ENCODE results near the gene ALKAL2.

ALKAL2 gene

DNA sequence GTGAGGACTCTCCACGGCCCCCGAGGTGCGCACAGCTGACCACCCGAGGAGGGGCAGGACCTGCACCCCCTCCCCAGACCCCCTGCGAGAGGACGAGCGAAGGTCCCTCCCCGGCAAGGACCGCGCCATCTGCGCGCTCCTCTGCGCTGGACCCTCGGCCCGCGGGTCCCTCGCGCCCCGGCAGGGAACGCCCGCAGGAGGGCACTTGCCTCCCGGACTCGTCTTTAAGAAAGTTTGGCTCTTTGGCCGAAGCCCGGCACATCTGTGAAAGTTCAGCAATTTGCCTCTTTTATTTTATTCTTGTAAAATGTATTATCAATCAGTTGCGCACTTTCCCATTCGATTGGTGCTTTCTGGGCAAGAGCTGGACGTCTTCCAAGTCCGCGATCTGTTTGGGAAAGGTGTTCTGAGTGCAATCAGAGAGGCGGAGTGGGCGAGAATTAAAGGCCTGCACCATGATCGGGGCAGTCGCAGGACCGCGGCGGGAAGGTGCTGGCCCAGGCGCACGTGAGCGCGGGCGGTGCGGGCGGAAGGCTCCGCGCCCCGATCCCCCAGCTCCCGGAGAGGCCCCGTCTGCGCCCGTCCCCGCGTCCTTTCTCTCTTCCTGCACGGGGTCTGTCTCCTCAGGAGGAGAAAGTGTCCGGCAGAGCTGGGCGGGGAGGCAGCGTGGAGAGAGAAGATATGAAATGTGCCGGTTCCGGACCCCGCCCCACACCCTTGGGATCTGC is 1.6 kb upstream of the ALKAL2 start:
- Histone ChIP-seq H3K4me2 (ENCODE audit: low read depth, low read length) (peak overlapping the region; percentile 32; the same call in 1 of the 2 replicates), H2AFZ (ENCODE audit: low read length) (no peak overlapping the region), H3K79me2 (ENCODE audit: low read length) (no peaks in the 10 kb centered on the region), H3F3A (ENCODE audit: insufficient read depth, low read length) (no peaks in the 10 kb centered on the region), H4K20me1 (ENCODE audit: insufficient read depth, low read length) (no peaks in the 10 kb centered on the region), H3K9me3 (replicated peaks; ENCODE audit: insufficient read depth, low read length) (no peaks in the 10 kb centered on the region), H3K27me3 (replicated peaks; ENCODE audit: insufficient read depth, low read length) (peaks cover 23% of the 10 kb centered on the region), H3K4me3 (ENCODE audit: low read length) (no peak overlapping the region), H3K9ac (ENCODE audit: low read length) (no peak overlapping the region), H3K4me1 (ENCODE audit: low read length) (no peaks in the 10 kb centered on the region), H3K36me3 (replicated peaks; ENCODE audit: insufficient read depth, low read length) (no peaks in the 10 kb centered on the region), H3K27ac (ENCODE audit: low read length) (no peak overlapping the region), H3K9me2 (replicated peaks; ENCODE audit: insufficient read depth, low read length) (no peaks in the 10 kb centered on the region)
- no peak for DNase-seq
- TF ChIP-seq EZH2 (optimal IDR thresholded peaks at IDR 0.05; ENCODE audit: low read depth, low read length) (no peak), EZH2phosphoT487 (IDR thresholded peaks at IDR 0.05; ENCODE audit: low read length) (no peak)
- TF ChIP-seq, protein P1, sequence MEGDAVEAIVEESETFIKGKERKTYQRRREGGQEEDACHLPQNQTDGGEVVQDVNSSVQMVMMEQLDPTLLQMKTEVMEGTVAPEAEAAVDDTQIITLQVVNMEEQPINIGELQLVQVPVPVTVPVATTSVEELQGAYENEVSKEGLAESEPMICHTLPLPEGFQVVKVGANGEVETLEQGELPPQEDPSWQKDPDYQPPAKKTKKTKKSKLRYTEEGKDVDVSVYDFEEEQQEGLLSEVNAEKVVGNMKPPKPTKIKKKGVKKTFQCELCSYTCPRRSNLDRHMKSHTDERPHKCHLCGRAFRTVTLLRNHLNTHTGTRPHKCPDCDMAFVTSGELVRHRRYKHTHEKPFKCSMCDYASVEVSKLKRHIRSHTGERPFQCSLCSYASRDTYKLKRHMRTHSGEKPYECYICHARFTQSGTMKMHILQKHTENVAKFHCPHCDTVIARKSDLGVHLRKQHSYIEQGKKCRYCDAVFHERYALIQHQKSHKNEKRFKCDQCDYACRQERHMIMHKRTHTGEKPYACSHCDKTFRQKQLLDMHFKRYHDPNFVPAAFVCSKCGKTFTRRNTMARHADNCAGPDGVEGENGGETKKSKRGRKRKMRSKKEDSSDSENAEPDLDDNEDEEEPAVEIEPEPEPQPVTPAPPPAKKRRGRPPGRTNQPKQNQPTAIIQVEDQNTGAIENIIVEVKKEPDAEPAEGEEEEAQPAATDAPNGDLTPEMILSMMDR (IDR thresholded peaks at IDR 0.05; ENCODE audit: low read length), result no peak

DNA sequence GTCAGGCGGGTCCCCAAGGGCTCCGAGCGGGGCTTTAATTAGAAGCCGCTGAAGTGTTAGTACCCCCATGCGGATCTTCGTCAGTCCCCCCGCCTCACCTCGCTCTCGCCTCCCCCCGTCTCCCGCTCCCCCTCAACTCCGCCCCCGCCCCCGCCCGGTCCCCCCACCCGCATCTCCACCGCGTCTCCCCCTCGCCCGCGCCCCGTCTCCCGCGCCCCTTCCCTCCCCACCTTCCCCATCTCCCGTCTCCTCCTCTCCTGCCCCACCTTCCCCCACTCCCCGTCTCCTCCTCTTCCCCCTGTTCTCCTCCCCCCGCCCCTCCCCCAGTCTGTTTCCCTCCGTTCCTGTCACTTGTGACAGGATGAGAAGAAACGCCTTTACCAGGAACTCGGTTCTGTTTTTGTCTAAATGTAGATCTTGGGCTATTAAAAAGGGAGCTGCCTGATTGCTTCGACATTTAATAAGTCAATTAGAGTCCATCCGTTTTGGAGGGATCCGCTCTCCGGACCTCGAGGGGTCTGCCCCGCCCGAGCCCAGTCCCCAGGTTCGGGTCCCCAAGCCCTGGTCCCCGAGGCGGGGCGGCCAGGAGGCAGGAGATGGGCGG is 969 bp upstream of the ALKAL2 start:
- H3K9me3 ChIP-seq (replicated peaks; ENCODE audit: insufficient read depth, low read length), result no peaks in the 10 kb centered on the region
- no peak for DNase-seq
- TF ChIP-seq EZH2 (optimal IDR thresholded peaks at IDR 0.05; ENCODE audit: low read depth, low read length) (no peak), EZH2phosphoT487 (IDR thresholded peaks at IDR 0.05; ENCODE audit: low read length) (no peak)
- TF ChIP-seq, protein P1 (IDR thresholded peaks at IDR 0.05; ENCODE audit: low read length), result no peak
- H3K36me3 ChIP-seq (replicated peaks; ENCODE audit: insufficient read depth, low read length), result no peaks in the 10 kb centered on the region
- H3F3A ChIP-seq (ENCODE audit: insufficient read depth, low read length), result no peaks in the 10 kb centered on the region
- peaks cover 23% of the 10 kb centered on the region for H3K27me3 ChIP-seq (replicated peaks; ENCODE audit: insufficient read depth, low read length)
- H3K9me2 ChIP-seq (replicated peaks; ENCODE audit: insufficient read depth, low read length), result no peaks in the 10 kb centered on the region
- no peak overlapping the region for H3K4me3 ChIP-seq (ENCODE audit: low read length)
- no peak overlapping the region for H3K9ac ChIP-seq (ENCODE audit: low read length)
- H3K4me2 ChIP-seq (ENCODE audit: low read depth, low read length), result no peak overlapping the region
- no peaks in the 10 kb centered on the region for H3K79me2 ChIP-seq (ENCODE audit: low read length)
- H4K20me1 ChIP-seq (ENCODE audit: insufficient read depth, low read length), result no peaks in the 10 kb centered on the region
- no peak overlapping the region for H2AFZ ChIP-seq (ENCODE audit: low read length)
- H3K27ac ChIP-seq (ENCODE audit: low read length), result no peak overlapping the region
- H3K4me1 ChIP-seq (ENCODE audit: low read length), result no peaks in the 10 kb centered on the region

DNA sequence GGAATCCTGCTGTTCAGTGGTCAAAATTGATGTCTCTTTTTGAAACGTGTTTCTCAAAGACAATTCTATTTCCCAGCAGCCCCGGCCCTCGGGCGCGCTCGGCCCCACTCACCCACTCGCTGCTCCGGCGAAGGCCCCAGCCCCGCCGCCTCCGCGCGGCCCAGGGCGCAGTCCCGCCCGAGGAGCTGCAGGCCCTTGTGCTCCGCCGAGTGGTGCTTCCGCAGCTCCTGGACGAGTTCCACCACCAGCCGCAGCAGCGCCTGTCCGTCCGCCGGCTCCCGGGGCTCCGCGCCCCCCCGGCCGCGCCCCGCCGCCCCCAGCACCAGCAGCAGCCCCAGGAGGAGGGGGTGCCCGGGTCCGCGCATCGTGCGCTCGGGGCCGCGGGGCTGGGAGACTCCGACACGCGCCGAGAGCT is 413 bp downstream of the ALKAL2 start:
- Histone ChIP-seq H3K27me3 (replicated peaks; ENCODE audit: insufficient read depth, low read length) (peaks cover 23% of the 10 kb centered on the region), H3K4me3 (ENCODE audit: low read length) (no peak overlapping the region)
- no peak for DNase-seq

More for the DNA sequence above, 413 bp downstream of the ALKAL2 start:
- Histone ChIP-seq H3K9me3 (replicated peaks; ENCODE audit: insufficient read depth, low read length) (no peaks in the 10 kb centered on the region), H3K4me2 (ENCODE audit: low read depth, low read length) (no peak overlapping the region), H2AFZ (ENCODE audit: low read length) (no peak overlapping the region), H3K36me3 (replicated peaks; ENCODE audit: insufficient read depth, low read length) (no peaks in the 10 kb centered on the region), H3F3A (ENCODE audit: insufficient read depth, low read length) (no peaks in the 10 kb centered on the region), H3K27ac (ENCODE audit: low read length) (no peak overlapping the region), H4K20me1 (ENCODE audit: insufficient read depth, low read length) (no peaks in the 10 kb centered on the region), H3K9me2 (replicated peaks; ENCODE audit: insufficient read depth, low read length) (no peaks in the 10 kb centered on the region), H3K79me2 (ENCODE audit: low read length) (no peaks in the 10 kb centered on the region), H3K9ac (ENCODE audit: low read length) (no peak overlapping the region), H3K4me1 (ENCODE audit: low read length) (no peaks in the 10 kb centered on the region)
- TF ChIP-seq, protein P1 (IDR thresholded peaks at IDR 0.05; ENCODE audit: low read length), result no peak
- TF ChIP-seq EZH2phosphoT487 (IDR thresholded peaks at IDR 0.05; ENCODE audit: low read length) (no peak), EZH2 (optimal IDR thresholded peaks at IDR 0.05; ENCODE audit: low read depth, low read length) (no peak)
